ENCODE data around the gene MRC1.
"Not testable (repeated sequence)": the region's sequence is repeated elsewhere in the genome, so short reads cannot be mapped to it uniquely, and the experiment has no call there.

The MRC1 gene

GRCh38 chr10:17921378-17921777 is 112.2 kb downstream of the MRC1 start:
- TF ChIP-seq, protein P1, sequence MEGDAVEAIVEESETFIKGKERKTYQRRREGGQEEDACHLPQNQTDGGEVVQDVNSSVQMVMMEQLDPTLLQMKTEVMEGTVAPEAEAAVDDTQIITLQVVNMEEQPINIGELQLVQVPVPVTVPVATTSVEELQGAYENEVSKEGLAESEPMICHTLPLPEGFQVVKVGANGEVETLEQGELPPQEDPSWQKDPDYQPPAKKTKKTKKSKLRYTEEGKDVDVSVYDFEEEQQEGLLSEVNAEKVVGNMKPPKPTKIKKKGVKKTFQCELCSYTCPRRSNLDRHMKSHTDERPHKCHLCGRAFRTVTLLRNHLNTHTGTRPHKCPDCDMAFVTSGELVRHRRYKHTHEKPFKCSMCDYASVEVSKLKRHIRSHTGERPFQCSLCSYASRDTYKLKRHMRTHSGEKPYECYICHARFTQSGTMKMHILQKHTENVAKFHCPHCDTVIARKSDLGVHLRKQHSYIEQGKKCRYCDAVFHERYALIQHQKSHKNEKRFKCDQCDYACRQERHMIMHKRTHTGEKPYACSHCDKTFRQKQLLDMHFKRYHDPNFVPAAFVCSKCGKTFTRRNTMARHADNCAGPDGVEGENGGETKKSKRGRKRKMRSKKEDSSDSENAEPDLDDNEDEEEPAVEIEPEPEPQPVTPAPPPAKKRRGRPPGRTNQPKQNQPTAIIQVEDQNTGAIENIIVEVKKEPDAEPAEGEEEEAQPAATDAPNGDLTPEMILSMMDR (conservative IDR thresholded peaks at IDR 0.05; ENCODE audit: low read depth, low read length), result no peak
- no peak overlapping the region for H3K4me3 ChIP-seq (ENCODE audit: low read depth, low read length)
- no peak for DNase-seq (ENCODE audit: low read depth)

GRCh38 chr10:17923728-17924127 is 114.6 kb downstream of the MRC1 start:
- no peak overlapping the region for H3K4me3 ChIP-seq (ENCODE audit: low read depth, low read length)
- DNase-seq (ENCODE audit: low read depth), result peak; percentile 81
- TF ChIP-seq, protein P1 (conservative IDR thresholded peaks at IDR 0.05; ENCODE audit: low read depth, low read length), result no peak

- TF ChIP-seq, protein P1 (conservative IDR thresholded peaks at IDR 0.05; ENCODE audit: low read depth, low read length), result no peak
- H3K4me3 ChIP-seq (ENCODE audit: low read depth, low read length), result no peak overlapping the region
- DNase-seq (ENCODE audit: low read depth), result no peak
Measured at GRCh38 chr10:17943033-17943745, 134.0 kb downstream of the MRC1 start.

DNA sequence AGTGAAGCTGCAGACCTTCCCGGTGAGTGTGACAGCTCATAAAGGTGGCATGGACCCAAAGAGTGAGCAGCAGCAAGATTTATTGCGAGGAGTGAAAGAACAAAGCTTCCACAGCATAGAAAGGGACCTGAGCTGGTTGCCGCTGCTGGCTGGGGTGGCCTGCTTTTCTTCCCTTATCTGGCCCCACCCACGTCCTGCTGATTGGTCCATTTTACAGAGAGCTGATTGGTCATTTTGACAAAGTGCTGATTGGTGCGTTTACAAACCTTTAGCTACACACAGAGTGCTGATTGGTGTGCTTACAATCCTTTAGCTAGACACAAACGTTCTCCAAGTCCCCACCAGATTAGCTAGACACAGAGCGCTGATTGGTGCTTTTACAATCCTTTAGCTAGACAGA is 141.1 kb downstream of the MRC1 start:
- not testable (repeated sequence) for H3K4me3 ChIP-seq (ENCODE audit: low read depth, low read length); DNase-seq (ENCODE audit: low read depth)

DNA sequence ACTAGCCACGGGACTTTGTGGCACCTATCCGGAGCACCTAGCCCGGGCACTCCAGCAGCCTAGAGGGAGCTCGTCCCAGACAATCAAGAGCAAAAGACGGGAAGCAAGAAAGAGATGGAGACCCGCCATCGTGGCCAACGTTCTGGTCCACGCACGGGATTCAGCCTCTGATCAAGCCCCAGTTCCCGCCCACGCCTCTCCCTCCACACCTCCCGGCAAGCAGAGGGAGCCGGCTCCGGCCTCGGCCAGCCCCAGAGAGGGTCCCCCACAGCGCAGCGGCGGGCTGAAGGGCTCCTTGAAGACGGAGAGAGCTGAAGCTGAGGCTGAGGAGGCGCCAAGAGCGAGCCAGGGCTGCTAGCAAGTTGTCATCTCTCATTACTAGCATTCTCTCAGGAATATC is 141.6 kb downstream of the MRC1 start:
- no peak overlapping the region for H3K4me3 ChIP-seq (ENCODE audit: low read depth, low read length)
- no peak for DNase-seq (ENCODE audit: low read depth)
- TF ChIP-seq, protein P1 (conservative IDR thresholded peaks at IDR 0.05; ENCODE audit: low read depth, low read length), result no peak

- peak; percentile 63 for DNase-seq (ENCODE audit: low read depth)
- TF ChIP-seq, protein P1 (conservative IDR thresholded peaks at IDR 0.05; ENCODE audit: low read depth, low read length), result no peak
- no peak within 1 kb of the TSS for H3K4me3 ChIP-seq (ENCODE audit: low read depth, low read length)
Measured at GRCh38 chr10:17951868-17952371, 142.8 kb downstream of the MRC1 start, which contains the start of gene SLC39A12. Gene SLC39A12 (plus strand): TSS chr10:17951918. CDS start chr10:17953277, 1,359 bp downstream.

DNA sequence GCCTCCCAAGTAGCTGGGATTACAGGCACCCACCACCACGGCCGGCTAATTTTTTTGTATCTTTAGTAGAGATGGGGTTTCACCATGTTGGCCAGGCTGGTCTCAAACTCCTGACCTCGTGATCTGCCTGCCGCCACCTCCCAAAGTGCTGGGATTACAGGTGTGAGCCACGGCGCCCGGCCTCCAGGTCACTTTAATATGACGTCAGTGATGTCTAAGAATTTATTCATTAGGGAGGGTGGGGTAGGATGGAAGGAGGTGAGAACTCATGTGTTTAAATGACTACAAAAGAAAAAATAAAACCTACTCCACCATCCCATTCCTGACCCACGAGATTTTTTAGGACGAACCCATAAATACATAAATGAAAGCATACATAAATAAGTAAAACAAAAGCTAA is 145.2 kb downstream of the MRC1 start:
- H3K4me3 ChIP-seq (ENCODE audit: low read depth, low read length); DNase-seq (ENCODE audit: low read depth): not testable (repeated sequence)

DNA sequence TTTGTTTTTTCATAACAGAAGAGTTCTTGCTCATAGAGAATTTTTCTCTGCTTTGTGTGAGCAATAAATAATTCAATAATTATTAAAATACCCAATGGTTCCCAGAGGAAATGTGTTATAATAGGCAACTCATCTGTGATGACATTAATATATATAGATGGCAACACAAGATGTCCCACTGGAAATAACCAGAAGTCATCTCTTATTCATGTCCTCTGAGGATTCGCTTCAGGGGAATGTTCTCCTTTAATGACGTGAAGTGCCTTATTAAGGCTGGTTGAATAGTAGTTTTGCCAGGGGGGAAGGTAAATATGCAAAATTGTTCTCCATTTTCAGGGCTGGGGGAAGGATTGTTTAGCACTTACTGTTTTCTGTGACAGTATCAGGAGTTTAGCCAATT is 145.7 kb downstream of the MRC1 start:
- no peak for DNase-seq (ENCODE audit: low read depth)
- TF ChIP-seq, protein P1 (conservative IDR thresholded peaks at IDR 0.05; ENCODE audit: low read depth, low read length), result no peak
- no peak overlapping the region for H3K4me3 ChIP-seq (ENCODE audit: low read depth, low read length)

Data from choroid plexus epithelial cell (primary cell).